GM12872 (cell line): Measurements from ENCODE around the gene TMEM258.

Experiments
- TF ChIP-seq, protein P1 (sequence below): IDR thresholded peaks from 3 replicates; pipeline ENCODE4 v1.5.1; 2011; ENCODE audit warnings: low read depth, mild to moderate bottlenecking, low read length, moderate library complexity; ENCODE audit not compliant: insufficient read depth

The TMEM258 gene

DNA sequence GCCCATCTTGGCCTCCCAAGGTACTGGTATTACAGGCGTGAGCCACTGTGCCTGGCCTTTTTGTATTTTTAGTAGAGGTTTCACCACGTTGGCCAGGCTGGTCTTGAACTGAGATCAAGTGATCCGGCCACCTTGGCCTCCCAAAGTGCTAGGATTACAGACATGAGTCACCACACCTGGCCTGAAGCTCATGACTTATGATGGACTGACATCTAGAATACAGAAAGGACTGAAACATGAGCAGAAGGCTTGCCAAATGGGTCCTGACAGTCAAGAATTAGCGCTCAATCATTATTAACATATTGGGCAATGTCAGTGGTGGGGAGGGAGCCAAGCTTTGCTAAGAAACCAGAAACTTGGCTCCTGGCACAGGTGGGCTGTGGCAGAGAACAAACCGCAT, 19.4 kb upstream of the TMEM258 start:
- TF ChIP-seq, protein P1, sequence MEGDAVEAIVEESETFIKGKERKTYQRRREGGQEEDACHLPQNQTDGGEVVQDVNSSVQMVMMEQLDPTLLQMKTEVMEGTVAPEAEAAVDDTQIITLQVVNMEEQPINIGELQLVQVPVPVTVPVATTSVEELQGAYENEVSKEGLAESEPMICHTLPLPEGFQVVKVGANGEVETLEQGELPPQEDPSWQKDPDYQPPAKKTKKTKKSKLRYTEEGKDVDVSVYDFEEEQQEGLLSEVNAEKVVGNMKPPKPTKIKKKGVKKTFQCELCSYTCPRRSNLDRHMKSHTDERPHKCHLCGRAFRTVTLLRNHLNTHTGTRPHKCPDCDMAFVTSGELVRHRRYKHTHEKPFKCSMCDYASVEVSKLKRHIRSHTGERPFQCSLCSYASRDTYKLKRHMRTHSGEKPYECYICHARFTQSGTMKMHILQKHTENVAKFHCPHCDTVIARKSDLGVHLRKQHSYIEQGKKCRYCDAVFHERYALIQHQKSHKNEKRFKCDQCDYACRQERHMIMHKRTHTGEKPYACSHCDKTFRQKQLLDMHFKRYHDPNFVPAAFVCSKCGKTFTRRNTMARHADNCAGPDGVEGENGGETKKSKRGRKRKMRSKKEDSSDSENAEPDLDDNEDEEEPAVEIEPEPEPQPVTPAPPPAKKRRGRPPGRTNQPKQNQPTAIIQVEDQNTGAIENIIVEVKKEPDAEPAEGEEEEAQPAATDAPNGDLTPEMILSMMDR = no peak

DNA sequence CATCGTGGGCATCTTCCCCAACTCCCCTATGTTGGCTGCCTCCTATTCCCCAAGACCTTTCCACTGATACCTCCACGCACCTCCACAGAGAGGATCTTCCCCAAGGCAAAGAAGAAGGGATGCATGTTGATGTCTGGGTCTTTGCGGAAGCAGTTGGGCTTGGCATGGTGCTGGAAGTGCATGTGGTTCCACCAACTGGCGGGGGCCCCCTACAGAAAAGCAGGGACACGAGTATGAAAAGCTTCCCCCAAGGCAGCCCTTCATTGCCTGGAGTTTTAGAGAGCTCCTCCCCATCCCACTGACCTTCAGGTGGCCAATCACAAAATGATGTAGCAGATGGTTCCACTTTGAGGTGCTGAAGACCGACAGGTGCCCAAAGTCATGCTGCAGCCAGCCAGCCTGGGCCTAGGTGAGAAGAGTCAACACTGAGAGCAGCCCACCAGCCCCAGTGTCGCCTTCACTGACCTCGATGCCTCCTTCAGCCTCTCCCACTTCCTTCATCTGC, 18.3 kb upstream of the TMEM258 start:
- TF ChIP-seq, protein P1 = no peak

- TF ChIP-seq, protein P1 = no peak
Observed at GRCh38 chr11:61806785-61807184, 14.4 kb upstream of the TMEM258 start.

GRCh38 chr11:61805146-61805545, 12.7 kb upstream of the TMEM258 start:
- TF ChIP-seq, protein P1 = no peak

DNA sequence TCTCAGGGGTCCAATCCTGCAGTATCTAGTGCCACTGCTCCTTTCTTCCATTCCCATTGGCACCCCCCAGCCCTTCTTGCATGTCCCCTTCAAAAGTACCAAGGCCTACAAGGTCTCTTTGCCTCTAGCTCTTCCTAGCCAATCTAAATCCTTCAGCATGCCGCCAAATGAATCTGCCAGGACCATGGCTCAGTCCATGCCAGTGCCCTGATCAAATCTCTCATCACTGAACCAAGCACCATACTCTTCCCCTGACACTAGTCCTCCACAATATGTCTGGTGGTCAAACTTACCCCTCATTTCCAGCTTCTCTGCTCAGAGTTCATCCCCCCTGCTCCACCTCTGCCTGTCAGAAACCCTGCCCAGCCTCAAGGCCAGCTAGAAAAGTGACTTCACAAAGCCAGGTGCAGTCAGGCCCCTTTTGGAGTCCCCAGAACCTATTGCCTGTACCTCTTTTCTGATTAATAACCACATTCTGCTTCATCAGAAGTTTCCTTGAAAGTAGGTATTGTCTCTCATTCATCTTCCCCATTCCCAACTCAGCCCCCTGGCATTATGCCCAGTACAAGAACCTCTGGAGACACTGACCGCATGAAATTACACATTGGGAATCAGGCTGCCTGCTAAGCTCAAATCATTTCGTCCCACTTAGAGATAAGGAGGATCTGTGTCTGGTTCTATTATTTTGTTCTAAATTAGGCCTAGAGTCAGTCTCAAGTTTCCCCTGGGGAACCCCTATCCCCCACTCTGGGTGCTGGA, 11.7 kb upstream of the TMEM258 start:
- TF ChIP-seq, protein P1 = no peak

DNA sequence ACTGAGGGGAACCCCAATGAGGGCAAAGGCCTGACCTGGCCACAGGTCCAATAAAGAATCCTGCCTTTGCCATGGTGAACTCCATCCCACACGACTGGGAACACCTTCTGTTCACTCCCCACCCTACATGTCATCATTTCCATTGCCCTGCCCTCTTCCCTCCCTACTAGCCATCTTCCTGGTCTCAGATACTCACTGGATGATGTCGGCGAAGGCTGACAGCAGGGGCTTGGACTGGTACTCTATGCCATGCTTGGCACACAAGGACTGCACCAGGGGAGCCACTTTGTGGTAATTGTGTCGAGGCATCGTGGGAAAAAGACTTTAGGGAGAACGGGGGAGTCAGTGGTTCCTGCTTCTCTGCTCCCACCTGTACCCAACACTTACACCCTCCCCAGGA, 10.2 kb upstream of the TMEM258 start:
- TF ChIP-seq, protein P1 = no peak

- TF ChIP-seq, protein P1 = no peak
Observed at GRCh38 chr11:61800331-61801281, 8.2 kb upstream of the TMEM258 start.
